Measurements from ENCODE around the gene APP. TPM values are rescaled to one million over a fixed set of nuclear protein-coding genes. Genes with fewer than 3 reads are reported as not detected.

Gene APP
- total RNA-seq: 321 TPM
- long read RNA-seq, partial matches to known transcripts: 3 of 17 reads
- long read RNA-seq, other reads (novel, unspliced or antisense): 8 of 17 reads

DNA sequence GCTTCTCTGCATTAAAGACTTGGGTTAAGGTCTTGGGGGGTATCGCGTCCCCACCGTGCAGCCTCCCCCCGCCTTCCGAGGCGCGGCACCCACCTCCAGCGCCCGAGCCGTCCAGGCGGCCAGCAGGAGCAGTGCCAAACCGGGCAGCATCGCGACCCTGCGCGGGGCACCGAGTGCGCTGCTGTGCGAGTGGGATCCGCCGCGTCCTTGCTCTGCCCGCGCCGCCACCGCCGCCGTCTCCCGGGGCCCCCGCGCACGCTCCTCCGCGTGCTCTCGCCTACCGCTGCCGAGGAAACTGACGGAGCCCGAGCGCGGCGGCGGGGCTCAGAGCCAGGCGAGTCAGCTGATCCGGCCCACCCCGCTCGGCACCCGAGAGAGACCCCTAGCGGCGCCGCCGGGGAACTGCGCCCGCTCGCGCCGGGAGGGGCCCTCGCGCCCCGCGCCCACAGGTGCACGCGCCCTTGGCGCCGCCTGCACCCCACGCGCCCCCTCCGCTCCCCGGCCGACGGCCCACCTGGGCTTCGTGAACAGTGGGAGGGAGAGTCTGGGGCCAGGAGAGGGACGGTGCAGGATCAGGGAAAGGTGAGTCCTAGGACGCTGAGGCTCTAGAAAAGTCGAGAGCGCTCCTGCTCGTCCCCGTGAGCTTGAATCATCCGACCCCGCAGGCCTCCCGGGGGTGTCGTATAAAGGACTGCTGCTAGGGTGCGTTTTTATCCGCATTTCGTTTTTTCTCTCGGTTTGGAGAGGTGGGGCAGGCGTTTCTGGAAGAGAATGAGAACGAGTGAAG, at the start of gene APP:
APP (minus strand) TSS at position 300 of the 787 bp plus-strand sequence; CDS start at position 150, 150 bp downstream.
- DNase-seq (ENCODE audit: missing footprints) (peak; percentile 96), ATAC-seq (peak; percentile 89)

DNA sequence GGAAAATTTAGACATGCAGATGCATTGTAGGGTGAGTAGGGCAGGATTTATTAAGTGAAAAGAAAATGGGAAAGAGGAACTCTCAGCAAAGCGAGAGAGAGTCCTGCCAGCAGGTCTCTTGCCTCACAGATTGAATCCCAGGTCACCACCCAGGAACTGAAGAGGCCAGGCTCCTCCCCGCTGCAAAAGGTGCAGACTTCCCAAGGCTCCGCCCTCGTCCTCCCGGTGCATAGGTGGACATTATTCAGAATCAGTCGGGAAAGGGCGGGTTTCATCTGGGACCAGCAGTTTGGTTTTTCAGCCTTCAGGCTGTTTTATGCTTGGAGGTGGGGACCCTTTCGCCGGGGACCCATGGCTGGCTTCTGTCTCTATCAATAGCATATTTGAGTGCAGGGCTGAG, 41.6 kb upstream of the APP start:
- ATAC-seq (no peak), DNase-seq (ENCODE audit: missing footprints) (no peak)
- intact Hi-C loops (cut with DNase I): no loop called here

More for the DNA sequence above, at the start of gene APP:
- intact Hi-C loops (cut with DNase I): loop anchor here (1.0 to 10.0 kb wide), 4 partner anchors 288 to 544 kb away; partner anchors contain the start of genes ATP5PF, CYYR1 and GABPA

DNA sequence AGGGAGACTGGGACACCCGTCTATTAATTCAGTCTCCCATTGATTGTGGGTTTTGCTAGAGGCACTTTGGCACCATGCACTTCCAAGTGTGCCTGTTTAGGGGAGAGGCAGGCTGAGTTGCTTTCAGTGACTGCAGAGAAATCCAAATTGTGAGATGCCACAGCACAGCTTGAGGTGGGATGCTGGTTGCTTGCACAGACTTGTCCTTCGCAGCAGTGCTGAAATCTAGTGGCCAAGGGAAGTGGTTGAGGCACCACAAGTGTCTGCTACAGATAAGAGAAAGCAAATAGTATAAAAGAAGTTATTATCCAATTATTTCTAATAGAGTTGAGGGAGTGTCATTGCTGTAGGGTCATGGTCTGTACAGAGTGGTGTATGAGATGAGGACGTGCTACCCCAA, 40.0 kb upstream of the APP start:
- DNase-seq (ENCODE audit: missing footprints) (no peak), ATAC-seq (no peak)
- intact Hi-C loops (cut with DNase I): no loop called here

DNA sequence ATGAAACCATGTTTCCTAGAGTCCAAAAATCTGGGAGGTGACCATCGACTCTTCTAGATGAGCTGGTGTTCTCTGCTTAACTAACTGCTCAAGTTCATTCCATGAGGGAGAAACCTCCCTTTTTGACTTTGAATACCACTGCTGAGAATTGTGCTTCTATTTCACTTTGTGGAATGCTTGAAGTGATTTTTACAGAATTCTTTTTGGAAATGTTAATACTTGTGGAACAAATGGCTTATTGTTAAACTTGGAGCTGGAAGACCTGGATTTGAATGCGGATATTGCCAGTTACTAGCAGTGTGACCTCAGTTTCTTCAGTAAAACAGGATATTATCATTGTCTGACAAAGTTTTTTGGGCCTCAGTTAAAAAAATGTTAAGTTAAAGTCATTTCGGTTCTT, 36.5 kb upstream of the APP start:
- ATAC-seq (no peak), DNase-seq (ENCODE audit: missing footprints) (no peak)
- intact Hi-C loops (cut with DNase I): no loop called here

DNA sequence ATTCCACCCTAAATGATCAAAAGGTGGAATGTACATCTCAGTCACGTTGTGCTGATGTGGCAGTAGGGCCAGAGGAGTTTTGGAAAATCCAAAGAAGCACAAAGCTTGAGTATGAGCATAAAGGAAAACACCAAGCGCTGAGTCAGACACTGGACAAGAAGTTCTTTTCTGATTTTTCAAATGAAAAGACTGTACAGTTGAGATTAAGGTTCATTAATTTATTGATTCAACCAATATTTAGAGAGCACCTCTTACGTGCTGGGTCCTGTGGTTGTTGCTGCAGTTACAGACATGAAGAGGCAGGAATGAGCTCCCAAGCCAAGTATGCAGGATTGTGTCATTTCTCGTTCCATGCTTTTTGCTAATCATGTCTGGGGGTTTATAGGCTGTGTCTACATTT, 28.9 kb upstream of the APP start:
- ATAC-seq (no peak), DNase-seq (ENCODE audit: missing footprints) (no peak)
- intact Hi-C loops (cut with DNase I): no loop called here

DNA sequence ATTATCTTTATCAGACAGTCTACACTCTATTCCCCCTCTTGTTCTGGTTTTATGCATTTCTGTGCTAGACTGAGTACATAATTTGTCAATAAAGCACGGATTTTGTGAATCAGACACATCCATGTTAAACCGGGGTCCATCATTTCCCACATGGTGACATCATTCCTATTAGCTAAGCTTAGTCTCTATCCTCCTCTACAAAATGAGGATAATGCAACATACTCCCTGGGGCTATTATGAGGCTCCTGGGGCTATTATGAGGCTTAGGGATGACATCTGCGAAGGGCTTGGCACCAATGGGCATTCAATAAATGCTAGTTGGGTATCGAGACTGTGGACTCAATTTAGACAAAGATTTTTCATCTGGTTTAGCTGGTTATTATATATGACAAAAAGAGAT, 25.1 kb upstream of the APP start:
- intact Hi-C loops (cut with DNase I): no loop called here
- no peak for ATAC-seq
- no peak for DNase-seq (ENCODE audit: missing footprints)

DNA sequence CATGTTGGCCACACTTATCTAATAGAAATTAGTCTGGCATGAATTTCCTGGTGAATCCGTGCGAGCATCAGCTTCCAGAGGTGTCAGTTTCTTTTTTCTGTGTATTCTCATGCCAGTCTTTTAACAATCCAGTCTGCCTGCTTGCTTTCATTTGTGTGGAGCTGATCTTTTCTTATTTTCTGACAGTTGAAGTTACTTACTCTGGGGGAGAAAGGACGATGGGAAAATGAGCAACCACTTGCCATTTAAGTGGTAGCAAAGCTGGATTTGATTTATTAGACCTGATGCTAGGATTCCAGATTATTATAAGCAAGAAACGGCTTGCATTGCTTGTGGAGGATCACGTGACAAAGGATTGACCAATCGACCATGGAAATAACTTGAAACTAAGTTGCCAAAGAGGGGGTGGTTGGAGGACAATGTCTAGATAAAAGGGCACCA, 24.3 kb upstream of the APP start:
- intact Hi-C loops (cut with DNase I): no loop called here
- ATAC-seq (no peak), DNase-seq (ENCODE audit: missing footprints) (no peak)

DNA sequence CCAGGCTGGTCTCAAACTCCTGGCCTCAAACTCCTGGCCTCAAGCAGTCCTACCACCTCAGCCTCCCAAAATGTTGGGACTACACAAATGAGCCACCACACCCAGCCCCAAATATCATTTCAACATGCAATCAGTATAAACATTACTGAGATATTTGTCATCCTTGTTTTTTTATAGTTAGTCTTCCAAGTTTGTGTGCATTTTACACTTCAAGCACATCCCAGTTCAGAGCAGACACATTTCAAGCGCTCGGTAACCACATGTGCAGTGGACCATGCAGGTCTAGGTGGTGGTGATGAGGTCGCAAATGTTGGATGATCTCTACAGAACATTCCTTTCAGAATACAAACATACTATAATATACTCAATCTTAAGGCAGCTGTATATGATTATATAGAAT, 23.8 kb upstream of the APP start:
- ATAC-seq (no peak), DNase-seq (ENCODE audit: missing footprints) (no peak)
- intact Hi-C loops (cut with DNase I): no loop called here

DNA sequence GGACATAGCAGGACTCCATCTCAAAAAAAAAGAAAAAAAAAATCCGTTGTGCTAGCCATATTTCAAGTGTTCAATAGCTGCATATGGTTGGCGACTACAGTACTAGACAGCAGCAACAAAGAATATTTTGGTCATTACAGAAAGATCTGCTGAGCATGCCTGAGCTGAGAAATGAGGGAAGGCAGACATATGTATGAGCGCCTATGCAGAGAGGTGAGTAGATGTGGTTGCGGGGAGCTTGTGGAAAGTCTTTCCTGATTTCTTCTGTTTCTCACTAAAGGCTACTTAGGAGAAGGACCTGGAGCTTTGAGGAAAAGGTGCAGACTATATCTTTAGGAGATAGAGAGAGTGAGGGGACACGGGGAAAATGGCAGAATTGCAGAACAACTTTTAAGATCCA, 21.0 kb upstream of the APP start:
- no peak for DNase-seq (ENCODE audit: missing footprints)
- ATAC-seq: no peak
- intact Hi-C loops (cut with DNase I): no loop called here

DNA sequence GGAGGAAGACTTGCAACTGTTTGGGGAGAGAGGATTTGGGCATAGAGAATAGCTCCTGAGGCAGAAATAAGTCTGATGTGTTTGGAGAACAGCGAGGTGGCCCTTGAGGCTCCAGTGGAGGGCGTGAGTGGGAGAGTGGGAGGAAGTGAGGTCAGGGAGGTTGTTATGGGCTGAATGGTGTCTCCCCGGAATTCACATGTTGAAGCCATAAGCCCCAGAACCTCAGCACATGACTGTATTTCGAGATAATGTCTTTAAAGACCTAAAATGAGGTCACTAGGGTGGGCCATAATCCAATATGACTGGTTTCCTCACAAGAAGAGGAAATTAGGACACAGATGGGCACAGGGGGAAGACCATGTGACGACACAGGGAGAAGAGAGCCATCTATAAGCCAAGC, 17.9 kb upstream of the APP start:
- ATAC-seq (peak; percentile 57), DNase-seq (ENCODE audit: missing footprints) (no peak)
- intact Hi-C loops (cut with DNase I): no loop called here

DNA sequence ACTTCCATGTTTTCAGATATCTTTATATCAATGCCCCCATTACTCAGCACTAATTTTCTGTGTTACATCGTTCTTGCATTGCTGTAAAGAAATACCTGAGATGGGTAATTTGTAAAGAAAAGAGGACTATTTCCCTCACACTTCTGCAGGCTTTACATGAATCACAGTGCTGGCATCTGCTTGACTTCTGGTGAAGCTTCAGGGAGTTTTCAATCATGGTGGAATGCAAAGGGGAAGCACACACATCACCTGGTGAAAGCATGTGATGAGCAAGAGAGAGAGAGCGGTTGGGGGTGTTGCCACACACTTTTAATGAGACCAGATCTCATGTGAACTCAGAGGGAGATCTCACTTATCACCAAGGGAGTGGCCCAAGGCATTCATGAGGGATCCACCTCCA, 14.9 kb upstream of the APP start:
- intact Hi-C loops (cut with DNase I): no loop called here
- DNase-seq (ENCODE audit: missing footprints) (no peak), ATAC-seq (no peak)

DNA sequence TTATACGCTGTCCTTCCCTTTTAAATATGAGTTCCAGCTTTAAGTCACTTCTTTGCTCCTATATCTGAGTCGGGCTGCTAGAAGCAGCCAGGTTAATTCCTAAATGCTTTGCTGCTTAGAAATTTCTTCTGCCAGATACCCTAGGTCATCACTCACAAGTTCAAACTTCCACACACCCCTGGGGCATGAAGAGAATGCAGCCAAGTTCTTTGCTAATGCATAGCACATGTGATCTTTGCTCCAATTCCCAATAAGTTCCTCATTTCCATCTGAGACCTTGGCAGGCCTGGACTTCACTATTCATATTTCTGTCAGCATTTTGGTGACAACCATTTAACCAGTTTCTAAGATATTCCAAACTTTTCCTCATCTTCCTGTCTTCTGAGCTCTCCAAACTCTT, 14.5 kb upstream of the APP start:
- ATAC-seq: no peak
- intact Hi-C loops (cut with DNase I): no loop called here
- DNase-seq (ENCODE audit: missing footprints): no peak

DNA sequence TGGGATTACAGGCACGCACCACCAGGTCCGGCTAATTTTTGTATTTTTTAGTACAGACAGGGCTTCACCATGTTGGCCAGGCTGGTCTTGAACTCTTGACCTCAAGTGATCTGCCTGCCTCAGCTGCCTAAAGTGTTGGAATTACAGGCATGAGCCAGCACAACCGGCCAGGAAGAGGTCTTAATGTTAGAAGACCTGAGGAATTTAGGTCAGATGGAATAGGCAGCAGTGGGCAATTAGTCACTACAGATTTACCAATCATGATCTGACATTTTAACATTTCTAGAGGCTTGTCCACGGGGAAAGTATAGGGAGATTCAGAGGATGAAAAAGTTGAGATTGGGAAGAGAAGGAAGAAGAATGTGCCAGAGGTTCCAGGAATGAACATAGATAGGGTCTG, 8.9 kb upstream of the APP start:
- ATAC-seq: no peak
- intact Hi-C loops (cut with DNase I): loop anchor here (10.0 kb wide), 3 partner anchors 395 to 535 kb away; partner anchors contain the start of genes ATP5PF, CYYR1 and GABPA
- no peak for DNase-seq (ENCODE audit: missing footprints)

DNA sequence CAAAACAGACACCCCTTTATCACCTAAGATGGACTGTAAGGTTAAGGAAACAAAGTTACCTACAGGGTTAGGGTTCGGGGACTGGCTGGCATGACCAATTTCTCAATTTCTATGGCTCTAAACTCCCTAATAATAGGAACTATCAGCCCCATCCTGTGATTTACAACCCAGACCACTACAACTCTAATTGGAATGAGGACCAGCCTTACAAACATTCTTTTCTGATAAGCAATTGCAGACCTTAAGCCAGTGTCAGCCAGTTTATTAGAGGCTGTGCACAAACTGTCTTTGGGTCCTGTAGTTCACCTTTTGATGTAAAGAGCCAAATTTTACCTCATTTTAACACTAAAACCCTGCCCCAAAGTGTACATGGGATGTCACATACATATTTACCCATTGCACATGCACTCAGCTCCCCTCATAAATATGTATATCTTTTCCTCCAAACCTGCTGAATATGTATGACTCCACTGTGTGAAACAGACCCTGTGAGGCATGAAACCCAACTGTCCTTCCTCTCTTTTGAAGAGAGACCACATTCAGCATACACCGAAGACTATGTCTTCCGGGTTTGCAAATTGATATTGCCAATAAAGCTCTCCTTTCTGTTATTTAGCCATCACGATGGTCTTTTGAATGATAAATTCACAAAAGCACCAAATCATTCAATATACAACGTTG, 7.3 kb upstream of the APP start:
- no peak for DNase-seq (ENCODE audit: missing footprints)
- intact Hi-C loops (cut with DNase I): loop anchor here (10.0 kb wide), 3 partner anchors 397 to 537 kb away; partner anchors contain the start of genes ATP5PF, CYYR1 and GABPA
- ATAC-seq: no peak

DNA sequence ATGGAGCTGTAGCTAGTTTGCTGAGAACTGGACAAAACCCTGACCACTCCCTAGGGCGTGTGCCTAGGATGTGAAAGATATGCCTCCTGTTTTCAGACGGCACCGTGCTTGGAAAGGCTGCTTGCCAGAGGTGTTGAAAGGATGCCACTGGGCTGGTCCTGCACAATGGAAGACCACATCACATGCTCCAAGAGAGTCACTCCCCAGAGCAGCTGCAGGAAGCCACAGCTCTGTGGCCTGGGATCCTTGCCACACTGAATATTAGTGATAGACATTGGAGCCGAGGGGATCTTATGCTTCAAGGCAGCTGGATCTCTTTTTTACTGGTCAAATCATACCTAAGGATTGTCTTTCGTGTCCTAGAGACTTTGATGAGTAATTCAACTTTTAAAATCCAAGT, 6.6 kb upstream of the APP start:
- DNase-seq (ENCODE audit: missing footprints) (no peak), ATAC-seq (peak; percentile 42)
- intact Hi-C loops (cut with DNase I): loop anchor here (10.0 kb wide), 3 partner anchors 398 to 538 kb away; partner anchors contain the start of genes ATP5PF, CYYR1 and GABPA

DNA sequence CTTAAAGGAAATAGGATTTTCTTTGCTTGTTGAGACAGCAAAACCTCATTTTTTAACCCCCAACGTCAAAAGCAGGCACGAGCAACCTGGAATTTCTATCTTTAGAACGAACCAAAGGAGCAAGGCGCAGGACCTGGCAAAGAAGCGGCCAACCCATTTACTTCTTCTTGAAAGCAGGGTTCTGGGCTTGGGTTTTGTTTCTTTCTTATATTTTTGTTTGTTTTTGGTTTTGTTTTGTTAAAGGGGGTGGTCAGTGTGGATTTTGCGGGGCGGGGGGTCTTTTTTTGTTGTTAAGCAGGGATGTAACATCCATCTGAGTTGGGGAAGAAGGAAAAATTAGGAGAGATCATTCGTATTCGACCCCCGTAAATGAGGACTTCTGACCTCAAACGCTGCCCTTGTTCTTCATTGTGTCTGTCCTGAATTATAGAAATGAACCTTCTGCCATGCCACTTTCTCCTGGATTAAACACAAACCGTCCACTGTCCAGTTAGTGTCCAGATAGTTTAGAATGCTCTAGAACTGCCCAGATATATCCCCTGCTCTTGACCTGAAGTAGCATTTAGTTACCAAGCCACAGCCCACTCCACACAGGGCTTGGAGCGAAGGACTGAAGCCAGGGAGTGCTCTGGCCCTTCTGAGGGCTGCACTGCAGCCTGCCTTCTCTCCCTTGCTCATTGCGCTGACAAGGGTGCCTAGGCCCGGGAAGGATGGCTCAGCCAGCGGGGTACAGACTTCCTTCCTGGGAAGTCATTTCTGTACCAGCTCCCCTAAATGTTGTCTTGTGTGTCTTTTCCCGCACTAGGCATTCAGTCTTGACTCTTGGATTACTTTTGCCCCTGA, 909 bp upstream of the APP start:
- intact Hi-C loops (cut with DNase I): loop anchor here (10.0 kb wide), 3 partner anchors 403 to 543 kb away; partner anchors contain the start of genes ATP5PF, CYYR1 and GABPA
- no peak for ATAC-seq
- DNase-seq (ENCODE audit: missing footprints): peak; percentile 55

DNA sequence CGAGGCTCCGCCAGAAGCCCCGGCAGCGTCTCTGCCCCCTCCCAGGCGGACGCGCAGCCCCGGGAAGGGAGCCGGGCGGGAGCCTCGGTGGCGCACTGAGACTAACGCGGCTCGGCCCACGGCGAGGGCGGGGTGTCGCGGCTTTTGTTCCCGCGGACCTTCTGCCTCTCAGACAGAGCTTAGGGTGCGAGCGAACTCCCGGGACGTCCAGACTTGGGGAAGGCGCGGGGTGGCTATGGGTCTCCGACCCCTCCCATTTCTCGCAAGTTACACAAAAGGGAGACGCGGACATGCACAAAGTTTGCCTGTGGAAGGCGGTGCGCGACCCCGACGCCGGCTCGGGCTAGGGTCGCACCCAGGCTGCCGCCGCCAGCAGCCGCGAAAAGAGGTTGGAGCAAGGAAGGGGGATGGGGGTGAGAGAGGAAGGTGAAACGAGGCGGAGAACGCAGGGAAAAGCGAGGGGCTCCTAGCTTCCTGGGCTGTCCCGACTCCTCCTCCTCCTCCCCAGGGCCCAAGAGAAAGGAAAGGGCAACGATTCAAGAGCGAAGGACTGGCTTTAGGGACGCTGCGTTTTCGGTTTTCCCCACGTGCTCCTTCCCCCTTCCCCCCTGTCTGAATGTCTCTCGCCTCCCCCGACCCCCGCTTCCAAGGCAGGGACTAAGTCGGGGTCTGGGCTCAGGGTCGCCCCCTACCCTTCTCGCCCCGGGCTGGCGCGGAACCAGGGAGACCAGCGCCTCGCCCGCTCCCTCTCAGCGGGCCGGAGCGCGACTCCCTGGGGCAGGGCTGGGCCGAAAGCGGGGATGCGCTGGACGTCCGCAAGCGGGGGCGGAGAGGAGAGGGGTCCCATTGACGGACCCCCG, 729 bp downstream of the APP start:
- intact Hi-C loops (cut with DNase I): loop anchor here (1.0 to 10.0 kb wide), 6 partner anchors 43 to 545 kb away; partner anchors contain the start of genes ATP5PF, CYYR1 and GABPA
- ATAC-seq (peak; percentile 79), DNase-seq (ENCODE audit: missing footprints) (peak; percentile 87)

DNA sequence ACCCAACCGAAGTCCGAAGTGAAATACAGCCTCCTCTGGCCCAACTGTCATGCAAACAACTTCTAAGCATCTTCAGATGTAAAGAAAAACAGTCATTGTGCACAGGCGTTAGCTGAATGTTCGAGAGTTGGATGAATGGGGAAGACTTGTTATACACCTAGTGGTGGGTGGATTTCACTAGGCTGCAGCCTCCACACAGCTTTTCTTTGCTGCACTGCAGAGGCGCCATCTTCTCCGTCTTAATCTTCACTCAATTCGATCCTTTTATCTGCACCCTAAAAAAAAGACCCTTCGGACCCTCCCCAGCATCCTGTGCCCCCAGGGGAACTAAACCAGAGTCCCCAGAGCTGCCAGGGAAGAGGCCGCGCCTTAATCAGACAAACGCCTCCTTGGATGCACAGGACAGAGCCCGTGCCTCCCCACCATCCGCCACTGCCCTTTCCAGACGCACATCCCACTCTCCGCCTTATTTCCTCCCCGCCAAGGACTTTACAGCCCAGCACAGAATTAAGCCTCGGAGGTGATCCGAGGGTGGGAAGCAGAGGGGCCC, 1.4 kb downstream of the APP start:
- DNase-seq (ENCODE audit: missing footprints): no peak
- intact Hi-C loops (cut with DNase I): loop anchor here (5.0 kb wide), 2 partner anchors 42 to 272 kb away; no protein-coding TSS in a partner anchor
- peak; percentile 55 for ATAC-seq

Data from Right ventricle myocardium inferior (tissue), 1 donor.